H1 (cell line): ENCODE data around the gene TAT. TPM values are rescaled to one million over a fixed set of nuclear protein-coding genes. Genes with fewer than 3 reads are reported as not detected.

Experiments
- SRF ChIP-seq: IDR thresholded peaks from 2 replicates; pipeline ENCODE4 v1.6.1; 2011; ENCODE audit warnings: mild to moderate bottlenecking, low read depth, low read length, moderate library complexity
- TAF1 ChIP-seq: IDR thresholded peaks from 2 replicates; pipeline ENCODE4 v1.6.1; 2011; ENCODE audit warnings: mild to moderate bottlenecking, low read depth, low read length
- TEAD4 ChIP-seq: IDR thresholded peaks from 2 replicates; pipeline ENCODE4 v1.6.1; 2012; ENCODE audit warnings: low read depth, low read length, inconsistent platforms, mixed read lengths
- polyA plus RNA-seq, 7 experiments: library from polyadenylated mRNA; depleted of rRNA in 3 of 7; stranded (reverse) in 5 of 7; unstranded in 2 of 7; fragments of >200 nt in 5 of 7; fragments of 200-250 nt in 2 of 7; gene quantifications; 1 replicate in 5 of 7; 2 replicates in 1 of 7; 4 replicates in 1 of 7; pipeline versions ENCODE4 v1.2.1 to v1.2.3, GENCODE V29; 2011 to 2013; ENCODE audit warnings: missing spikeins in 2 of 7, mixed read lengths in 2 of 7
- total RNA-seq: library from RNA; stranded (reverse); fragmentation: NEBNext Ultra II Directional; extraction: Animal tissue kit (Norgen Biotek cat#: 25700); gene quantifications from 2 replicates; pipeline ENCODE4 v1.2.1, GENCODE V29; 2021
- TF ChIP-seq, protein P1 (sequence below): fragments of 300-600 bp; sonication (generic); IDR thresholded peaks from 2 replicates; pipeline ENCODE4 v1.7.1; 2012; ENCODE audit warnings: low read length, moderate library complexity, mild to moderate bottlenecking, inconsistent platforms; ENCODE audit not compliant: insufficient replicate concordance

The TAT gene
- total and polyA plus RNA-seq, 2 of the 8 experiments (the other 6 are each of a cell fraction or from before 2014, with no cell fraction given) = 0.03 TPM; not detected in 1

DNA sequence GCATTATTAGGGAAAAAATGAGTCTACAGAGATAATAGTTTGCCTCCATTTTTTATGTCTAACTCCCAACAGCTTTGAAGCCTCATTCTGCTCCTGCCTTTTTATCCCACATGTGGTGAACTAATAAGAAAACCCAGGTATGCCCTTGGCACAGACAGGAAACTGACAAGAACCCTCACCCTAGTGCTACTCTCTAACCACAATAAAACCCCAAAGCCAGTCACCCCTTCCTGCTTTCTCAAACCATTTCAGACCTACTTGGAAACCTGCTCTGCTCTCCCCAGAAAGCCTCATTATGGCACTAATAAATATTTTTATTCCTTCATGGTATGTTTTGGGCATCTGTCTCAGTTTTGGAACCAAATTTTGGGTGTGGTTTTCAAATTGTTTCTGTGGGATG, 45.2 kb upstream of the TAT start (continued):
- TF ChIP-seq, protein P1, sequence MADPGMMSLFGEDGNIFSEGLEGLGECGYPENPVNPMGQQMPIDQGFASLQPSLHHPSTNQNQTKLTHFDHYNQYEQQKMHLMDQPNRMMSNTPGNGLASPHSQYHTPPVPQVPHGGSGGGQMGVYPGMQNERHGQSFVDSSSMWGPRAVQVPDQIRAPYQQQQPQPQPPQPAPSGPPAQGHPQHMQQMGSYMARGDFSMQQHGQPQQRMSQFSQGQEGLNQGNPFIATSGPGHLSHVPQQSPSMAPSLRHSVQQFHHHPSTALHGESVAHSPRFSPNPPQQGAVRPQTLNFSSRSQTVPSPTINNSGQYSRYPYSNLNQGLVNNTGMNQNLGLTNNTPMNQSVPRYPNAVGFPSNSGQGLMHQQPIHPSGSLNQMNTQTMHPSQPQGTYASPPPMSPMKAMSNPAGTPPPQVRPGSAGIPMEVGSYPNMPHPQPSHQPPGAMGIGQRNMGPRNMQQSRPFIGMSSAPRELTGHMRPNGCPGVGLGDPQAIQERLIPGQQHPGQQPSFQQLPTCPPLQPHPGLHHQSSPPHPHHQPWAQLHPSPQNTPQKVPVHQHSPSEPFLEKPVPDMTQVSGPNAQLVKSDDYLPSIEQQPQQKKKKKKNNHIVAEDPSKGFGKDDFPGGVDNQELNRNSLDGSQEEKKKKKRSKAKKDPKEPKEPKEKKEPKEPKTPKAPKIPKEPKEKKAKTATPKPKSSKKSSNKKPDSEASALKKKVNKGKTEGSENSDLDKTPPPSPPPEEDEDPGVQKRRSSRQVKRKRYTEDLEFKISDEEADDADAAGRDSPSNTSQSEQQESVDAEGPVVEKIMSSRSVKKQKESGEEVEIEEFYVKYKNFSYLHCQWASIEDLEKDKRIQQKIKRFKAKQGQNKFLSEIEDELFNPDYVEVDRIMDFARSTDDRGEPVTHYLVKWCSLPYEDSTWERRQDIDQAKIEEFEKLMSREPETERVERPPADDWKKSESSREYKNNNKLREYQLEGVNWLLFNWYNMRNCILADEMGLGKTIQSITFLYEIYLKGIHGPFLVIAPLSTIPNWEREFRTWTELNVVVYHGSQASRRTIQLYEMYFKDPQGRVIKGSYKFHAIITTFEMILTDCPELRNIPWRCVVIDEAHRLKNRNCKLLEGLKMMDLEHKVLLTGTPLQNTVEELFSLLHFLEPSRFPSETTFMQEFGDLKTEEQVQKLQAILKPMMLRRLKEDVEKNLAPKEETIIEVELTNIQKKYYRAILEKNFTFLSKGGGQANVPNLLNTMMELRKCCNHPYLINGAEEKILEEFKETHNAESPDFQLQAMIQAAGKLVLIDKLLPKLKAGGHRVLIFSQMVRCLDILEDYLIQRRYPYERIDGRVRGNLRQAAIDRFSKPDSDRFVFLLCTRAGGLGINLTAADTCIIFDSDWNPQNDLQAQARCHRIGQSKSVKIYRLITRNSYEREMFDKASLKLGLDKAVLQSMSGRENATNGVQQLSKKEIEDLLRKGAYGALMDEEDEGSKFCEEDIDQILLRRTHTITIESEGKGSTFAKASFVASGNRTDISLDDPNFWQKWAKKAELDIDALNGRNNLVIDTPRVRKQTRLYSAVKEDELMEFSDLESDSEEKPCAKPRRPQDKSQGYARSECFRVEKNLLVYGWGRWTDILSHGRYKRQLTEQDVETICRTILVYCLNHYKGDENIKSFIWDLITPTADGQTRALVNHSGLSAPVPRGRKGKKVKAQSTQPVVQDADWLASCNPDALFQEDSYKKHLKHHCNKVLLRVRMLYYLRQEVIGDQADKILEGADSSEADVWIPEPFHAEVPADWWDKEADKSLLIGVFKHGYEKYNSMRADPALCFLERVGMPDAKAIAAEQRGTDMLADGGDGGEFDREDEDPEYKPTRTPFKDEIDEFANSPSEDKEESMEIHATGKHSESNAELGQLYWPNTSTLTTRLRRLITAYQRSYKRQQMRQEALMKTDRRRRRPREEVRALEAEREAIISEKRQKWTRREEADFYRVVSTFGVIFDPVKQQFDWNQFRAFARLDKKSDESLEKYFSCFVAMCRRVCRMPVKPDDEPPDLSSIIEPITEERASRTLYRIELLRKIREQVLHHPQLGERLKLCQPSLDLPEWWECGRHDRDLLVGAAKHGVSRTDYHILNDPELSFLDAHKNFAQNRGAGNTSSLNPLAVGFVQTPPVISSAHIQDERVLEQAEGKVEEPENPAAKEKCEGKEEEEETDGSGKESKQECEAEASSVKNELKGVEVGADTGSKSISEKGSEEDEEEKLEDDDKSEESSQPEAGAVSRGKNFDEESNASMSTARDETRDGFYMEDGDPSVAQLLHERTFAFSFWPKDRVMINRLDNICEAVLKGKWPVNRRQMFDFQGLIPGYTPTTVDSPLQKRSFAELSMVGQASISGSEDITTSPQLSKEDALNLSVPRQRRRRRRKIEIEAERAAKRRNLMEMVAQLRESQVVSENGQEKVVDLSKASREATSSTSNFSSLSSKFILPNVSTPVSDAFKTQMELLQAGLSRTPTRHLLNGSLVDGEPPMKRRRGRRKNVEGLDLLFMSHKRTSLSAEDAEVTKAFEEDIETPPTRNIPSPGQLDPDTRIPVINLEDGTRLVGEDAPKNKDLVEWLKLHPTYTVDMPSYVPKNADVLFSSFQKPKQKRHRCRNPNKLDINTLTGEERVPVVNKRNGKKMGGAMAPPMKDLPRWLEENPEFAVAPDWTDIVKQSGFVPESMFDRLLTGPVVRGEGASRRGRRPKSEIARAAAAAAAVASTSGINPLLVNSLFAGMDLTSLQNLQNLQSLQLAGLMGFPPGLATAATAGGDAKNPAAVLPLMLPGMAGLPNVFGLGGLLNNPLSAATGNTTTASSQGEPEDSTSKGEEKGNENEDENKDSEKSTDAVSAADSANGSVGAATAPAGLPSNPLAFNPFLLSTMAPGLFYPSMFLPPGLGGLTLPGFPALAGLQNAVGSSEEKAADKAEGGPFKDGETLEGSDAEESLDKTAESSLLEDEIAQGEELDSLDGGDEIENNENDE = no peak
- TF ChIP-seq SRF = no peak
- TF ChIP-seq TAF1 = no peak
- TF ChIP-seq TEAD4 = no peak
